ENCODE data around the gene RFT1.

The RFT1 gene

DNA sequence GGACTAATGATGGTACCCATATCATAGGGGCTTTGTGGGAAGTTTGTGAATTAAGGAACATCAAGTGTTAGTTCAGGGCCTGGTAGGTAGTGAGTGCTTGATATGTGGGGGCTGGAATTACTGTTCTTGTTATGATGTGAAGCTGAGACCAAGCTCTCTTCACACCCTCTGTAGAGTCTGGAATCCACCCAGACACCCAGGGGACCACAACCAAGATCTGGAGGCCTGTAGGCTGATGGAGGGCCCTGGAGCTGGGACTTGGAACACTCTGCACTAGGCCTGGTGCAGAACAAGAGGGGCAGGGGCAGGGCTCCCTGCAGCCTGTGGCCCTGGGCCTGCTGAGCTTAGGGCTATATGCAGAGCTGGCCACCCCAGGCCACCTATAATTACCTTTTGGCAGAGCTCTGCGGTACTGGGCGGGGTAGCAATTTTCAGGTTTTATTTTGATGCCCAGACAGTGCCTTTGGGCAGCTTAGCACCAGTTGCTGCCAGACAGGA lies 17.7 kb upstream of the RFT1 start:
- no peak for TF ChIP-seq GATA2 (IDR thresholded peaks at IDR 0.05; ENCODE audit: low read depth, low read length)
- no peak for TF ChIP-seq GATA3 (IDR thresholded peaks at IDR 0.05; ENCODE audit: low read depth, low read length)

DNA sequence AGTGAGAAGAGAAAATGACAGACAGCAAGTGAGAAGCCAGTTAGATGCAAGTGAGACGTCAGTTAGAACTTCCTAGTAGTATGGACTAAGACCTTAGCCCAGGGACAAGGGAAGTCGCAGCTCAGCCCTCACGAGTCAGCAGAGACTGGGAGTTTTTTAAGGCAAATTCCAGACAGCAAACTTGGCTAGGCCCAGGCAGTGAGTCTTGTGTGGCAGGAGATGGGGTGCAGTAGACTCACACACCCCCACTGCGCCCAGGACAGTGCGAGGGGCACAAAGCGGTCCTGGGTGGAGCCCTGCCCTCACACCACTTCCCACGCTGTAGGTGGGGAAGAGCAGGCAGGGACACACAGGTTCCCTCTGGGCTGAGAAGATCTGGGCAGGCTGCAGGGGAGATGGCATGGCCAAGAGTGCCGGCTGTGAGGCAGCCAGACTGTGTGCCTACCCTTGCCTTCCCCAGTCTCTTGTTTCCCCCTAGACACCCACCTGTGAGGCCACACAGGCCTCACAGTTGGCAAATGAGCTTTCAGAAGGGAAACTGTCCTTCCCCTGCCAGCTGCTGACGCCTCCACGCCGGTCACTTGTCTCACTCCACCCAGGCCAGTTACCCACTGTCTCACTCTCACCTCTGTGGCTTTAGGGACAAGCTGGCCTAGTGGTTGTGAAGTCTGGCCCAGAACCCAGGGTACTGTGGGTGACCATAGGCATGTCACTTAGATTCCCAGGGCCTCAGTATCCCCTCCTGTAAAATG lies 17.1 kb upstream of the RFT1 start:
- TF ChIP-seq GATA2 (IDR thresholded peaks at IDR 0.05; ENCODE audit: low read depth, low read length) (no peak), GATA3 (IDR thresholded peaks at IDR 0.05; ENCODE audit: low read depth, low read length) (no peak)

DNA sequence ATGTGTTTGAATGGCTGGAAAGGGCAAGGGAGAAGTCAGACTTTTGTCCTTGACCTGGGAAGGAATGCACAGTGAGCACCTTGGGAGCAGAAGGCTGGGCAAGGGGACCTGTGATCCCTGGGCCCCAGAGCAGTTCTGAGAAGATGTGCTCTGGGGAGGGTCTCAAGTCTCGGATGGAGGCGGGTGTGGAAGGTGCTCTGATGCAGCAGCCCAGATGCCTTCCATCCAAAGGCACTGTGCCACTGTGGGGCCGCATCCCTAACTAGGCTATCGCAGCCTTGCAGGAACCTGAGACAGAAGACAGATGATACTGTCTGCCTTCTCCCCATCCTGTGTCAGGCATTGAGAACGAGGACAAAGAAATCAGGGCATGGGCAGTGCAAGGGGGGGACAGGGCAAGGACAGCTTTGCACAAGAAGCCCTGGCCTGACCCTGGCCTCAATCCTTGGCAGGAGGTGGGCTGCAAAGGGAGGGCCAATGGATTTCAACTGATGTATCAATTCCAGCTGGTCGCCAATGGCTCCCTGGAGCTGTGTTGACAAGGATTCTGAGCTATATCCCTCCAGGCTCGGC lies 16.2 kb upstream of the RFT1 start:
- TF ChIP-seq GATA2 (IDR thresholded peaks at IDR 0.05; ENCODE audit: low read depth, low read length) (no peak), GATA3 (IDR thresholded peaks at IDR 0.05; ENCODE audit: low read depth, low read length) (no peak)

DNA sequence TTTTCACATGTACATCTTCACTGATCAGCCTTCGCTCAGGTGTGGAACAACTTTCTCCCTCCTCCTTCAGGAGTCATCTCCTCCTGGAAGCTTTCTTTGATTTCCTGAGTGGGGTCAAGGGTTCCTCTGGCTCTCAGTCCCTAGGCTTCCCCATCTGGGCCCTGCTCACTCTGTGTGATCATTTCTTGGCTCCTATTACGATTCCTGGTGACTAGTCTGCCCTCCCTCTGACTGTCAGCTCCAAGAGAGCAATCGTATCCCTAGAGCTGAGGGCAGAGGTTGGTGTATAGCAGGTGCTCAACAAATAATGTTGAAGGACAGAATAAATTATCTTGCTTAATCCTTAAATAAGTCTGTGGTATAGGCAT lies 15.5 kb upstream of the RFT1 start:
- TF ChIP-seq GATA3 (IDR thresholded peaks at IDR 0.05; ENCODE audit: low read depth, low read length) (no peak), GATA2 (IDR thresholded peaks at IDR 0.05; ENCODE audit: low read depth, low read length) (no peak)

DNA sequence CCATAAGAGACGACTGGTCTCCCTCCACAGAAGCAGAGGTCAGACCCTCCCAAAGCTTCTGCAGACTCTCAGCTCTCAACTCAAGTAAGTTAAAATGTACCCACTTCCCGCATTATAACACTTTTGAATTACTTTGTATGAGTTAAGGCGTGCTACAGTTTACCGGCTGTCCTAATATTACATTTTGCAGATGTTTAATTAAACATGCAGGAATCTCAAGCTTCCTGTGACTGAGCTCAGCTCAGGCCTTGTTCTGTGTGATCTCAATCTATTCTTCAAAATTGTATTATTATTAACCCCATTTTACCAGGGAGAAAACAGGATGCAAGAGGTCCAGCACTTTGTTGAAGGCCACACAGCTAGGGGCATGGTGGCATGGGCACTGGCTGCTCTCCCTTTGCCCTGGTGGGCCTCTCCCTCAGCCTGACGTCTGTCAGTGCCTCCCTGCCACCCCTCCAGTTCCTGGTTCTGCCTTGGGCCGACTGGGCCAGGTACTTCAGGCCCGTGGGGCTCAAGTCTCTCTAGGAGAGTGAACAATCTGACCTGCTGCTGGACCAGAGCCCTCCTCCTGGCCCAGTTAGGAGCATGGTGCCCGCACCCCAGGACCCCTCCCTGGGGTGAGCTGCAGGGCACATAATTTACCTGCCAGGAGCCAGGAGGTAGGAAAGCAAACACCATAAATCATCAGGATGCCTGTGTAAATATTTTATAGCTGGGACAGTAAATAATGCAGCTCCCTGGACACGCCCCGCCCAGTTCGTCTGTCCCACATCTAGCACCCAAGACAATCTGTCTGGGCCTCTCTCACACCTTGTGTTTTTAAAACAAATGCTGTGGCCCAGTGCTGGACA lies 14.9 kb upstream of the RFT1 start:
- no peak for TF ChIP-seq GATA3 (IDR thresholded peaks at IDR 0.05; ENCODE audit: low read depth, low read length)
- no peak for TF ChIP-seq GATA2 (IDR thresholded peaks at IDR 0.05; ENCODE audit: low read depth, low read length)

DNA sequence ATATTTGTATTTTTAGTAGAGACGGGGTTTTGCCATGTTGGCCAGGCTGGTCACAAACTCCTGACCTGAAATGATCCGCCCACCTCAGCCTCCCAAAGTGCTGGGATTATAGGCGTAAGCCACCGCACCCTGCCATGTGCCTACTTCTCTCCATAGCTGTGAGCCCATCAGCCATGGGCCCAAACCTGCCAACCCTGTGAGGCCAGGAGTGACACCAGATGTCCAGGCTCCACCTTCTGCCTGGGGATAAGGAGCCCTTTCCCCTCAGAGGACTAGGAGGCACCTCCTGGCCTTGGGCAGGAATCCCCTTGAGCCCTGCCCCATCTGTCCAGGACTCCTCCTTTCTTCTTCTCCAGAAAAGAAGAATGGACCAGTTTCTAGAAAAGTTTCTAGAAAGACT lies 14.2 kb upstream of the RFT1 start:
- TF ChIP-seq GATA3 (IDR thresholded peaks at IDR 0.05; ENCODE audit: low read depth, low read length) (no peak), GATA2 (IDR thresholded peaks at IDR 0.05; ENCODE audit: low read depth, low read length) (no peak)

DNA sequence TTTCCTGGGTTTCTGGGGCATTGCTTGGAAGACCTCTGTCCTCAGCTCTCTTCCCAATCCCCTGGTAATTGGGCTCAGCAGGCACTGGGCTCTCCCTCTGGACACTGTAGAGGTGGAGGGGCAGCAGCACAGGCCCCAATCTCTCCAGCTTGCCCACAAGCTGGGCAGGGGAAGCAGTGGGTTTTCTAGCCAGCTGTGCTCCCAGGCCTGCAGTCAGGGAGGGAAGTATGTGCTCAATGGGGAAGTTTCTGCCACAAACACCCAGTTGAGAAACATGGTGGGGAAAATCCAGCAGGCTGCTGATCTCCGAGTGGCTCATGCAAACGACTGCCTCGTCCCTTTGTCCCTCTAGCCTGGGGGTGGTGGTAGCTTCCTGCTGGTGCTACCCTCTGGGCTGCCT lies 12.8 kb upstream of the RFT1 start:
- TF ChIP-seq GATA2 (IDR thresholded peaks at IDR 0.05; ENCODE audit: low read depth, low read length) = no peak
- no peak for TF ChIP-seq GATA3 (IDR thresholded peaks at IDR 0.05; ENCODE audit: low read depth, low read length)

DNA sequence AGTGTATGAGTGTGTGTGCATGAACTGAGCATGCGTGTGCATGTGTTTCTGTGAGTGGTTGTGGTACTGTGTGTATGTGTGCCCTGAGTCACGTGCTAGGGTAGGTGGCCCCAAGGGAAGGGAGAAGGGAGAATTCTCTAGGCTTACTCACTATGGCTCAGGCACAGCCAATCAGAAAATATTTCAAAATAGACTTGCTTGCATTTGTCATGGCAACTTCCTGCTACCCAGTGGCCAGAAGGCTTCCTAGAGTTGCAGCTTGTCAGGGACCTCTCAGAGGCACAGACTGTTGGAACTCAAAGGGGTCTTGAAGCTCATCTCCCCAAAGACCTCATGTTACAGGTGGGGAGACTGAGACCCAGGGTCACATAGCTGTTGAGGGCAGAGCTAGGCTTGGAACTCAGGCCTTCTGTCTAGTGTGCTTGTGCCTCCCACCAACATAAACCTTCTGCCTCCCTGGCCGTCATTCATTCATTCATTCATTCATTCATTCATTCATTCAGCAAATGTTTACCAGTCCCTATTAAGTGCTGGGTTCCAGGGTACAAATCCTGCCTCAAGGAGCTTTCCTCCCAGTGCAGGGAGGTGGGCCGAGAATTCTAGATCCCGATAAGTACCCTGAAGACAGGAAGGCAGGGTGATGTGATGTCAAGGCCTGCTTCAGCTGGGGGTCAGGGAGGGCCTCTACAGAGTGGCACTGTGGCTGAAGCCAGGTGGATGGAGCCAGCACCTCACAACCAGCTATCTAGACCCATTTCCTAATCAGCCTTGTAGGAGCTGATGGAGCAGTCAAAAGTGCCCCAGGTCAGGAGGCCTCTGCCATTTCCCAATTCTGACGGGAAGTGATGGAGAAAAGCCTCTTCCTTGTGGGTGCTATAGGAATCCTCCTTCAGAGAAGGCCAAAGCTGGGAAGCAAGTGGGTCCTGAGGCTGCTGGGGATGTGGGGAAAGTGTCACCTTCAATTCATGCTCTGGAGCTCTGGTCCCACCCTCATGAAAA lies 10.9 kb upstream of the RFT1 start:
- no peak for TF ChIP-seq GATA2 (IDR thresholded peaks at IDR 0.05; ENCODE audit: low read depth, low read length)
- TF ChIP-seq GATA3 (IDR thresholded peaks at IDR 0.05; ENCODE audit: low read depth, low read length) = no peak

DNA sequence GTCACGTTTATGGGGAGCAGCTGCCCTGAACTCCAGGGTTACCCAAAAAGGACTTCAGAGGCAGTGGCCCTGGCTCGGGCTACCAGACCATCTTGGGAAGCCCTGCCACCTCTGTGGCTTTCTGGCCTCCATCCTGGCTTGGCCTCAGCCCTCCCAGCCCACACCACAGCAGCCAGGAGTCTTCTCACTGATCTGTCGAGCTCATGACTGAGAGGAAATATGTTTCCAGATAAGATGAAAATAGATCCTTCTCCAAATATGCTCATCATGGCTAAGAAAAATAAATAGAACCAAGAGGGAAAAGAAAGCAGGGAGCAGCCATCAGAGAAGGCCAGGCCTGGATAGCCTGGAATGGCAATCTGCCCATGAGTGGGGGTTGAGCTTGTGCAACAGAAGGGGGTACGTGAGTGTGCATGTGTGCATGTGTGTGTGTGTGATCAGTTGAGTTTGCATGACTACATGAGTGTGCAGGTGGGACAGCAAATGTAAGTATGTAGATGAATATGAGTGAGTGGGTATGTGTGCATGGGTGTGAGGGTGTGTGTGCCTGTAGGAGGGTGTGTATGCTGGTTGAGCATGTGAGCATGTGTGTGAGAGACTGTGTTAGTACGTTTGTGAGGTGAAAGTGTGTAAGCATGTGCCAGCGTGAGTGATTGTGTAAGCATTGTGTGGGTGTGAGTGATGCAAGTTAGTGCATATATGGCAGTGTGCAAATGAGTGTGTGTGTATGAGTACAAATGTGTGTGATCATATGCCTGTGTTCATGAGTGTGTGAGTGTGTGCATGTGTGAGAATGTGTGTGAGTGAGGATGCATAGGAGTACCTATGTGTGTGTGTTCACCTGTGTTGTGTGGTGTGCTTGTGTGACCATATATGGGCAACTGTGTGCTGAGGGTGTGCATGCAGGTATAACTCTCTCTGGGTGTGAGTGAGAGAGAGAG lies 9.9 kb upstream of the RFT1 start:
- TF ChIP-seq GATA2 (IDR thresholded peaks at IDR 0.05; ENCODE audit: low read depth, low read length) = no peak
- no peak for TF ChIP-seq GATA3 (IDR thresholded peaks at IDR 0.05; ENCODE audit: low read depth, low read length)

DNA sequence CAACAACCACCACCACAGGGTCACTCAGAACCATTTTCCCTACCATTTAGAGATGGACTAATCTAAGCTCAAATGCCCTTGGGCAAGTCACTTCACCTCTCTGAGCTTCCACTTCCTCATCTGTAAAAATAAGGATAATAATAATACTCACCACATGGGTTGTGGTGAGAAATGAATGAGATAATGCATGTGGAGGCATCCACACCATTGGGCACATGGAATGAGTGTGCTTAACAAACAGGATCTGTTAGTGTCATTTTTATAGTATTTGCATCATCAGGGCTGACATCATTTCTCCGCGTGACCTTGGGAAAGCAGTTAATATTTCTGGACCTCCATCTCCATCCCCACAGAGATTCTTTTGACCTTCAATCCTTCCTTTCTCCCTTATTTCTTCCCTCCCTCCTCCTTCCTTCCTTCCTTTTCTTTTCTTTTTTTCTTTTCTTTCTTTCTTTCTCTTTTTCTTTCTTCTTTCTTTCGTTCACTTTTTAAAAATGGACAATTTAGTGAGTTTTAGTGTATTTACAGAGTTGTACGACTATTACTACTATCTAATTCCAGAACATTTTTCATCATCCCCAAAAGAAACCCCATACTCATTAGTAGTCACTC lies 7.7 kb upstream of the RFT1 start:
- TF ChIP-seq GATA2 (IDR thresholded peaks at IDR 0.05; ENCODE audit: low read depth, low read length) (no peak), GATA3 (IDR thresholded peaks at IDR 0.05; ENCODE audit: low read depth, low read length) (no peak)

DNA sequence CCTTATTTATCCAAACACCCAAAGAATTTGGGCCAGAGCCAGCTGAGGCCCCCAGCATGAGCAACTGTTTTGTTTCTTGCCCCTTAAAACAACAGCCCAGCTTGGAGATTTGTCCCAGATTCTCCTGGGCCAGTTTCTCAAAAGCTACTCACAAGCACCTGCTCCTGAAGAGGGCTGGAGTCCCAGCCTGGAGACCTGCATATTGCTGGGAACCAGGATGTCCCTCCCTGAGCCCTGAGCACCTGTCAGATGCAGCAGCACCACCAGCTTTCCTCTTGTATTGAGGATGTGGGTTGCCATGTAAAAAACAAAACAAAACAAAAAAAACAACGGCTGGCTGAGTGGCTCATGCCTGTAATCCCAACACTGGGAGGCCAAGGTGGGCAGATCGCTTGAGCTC lies 7.0 kb upstream of the RFT1 start:
- no peak for TF ChIP-seq GATA2 (IDR thresholded peaks at IDR 0.05; ENCODE audit: low read depth, low read length)
- no peak for TF ChIP-seq GATA3 (IDR thresholded peaks at IDR 0.05; ENCODE audit: low read depth, low read length)

DNA sequence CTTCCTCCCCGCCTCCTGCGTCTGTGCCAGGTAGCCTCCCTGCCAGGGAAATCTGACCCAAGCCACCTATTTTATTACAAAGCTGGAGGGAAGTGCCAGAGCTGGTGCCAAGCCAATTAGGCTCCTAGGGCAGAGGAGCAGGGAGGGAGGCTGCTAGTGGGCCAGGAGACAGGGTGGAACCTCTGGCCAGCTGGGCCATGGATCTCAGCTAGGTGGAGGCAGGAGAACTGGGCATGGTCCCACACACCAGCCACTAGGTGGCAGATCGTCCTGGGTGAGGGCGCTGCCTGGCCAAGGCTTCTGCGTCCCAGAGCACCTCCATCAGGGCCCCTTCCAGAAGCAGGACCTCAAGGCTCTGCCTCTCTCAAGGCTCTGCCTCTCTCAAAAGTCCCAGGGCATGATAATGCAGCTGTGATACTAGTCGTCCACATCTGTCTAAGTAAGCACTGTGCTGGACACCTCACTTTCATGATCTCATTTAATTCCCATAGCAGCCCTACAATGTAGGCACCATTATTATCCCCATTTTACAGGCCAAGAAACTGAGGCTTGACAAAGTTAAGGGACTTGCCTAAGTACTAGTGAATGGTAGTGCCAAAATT lies 4.5 kb upstream of the RFT1 start:
- TF ChIP-seq GATA3 (IDR thresholded peaks at IDR 0.05; ENCODE audit: low read depth, low read length) (no peak), GATA2 (IDR thresholded peaks at IDR 0.05; ENCODE audit: low read depth, low read length) (no peak)

Measured in SH-SY5Y (cell line).